WI38 (cell line): ENCODE results near the gene TEC.
"Not testable (repeated sequence)": the region's sequence is repeated elsewhere in the genome, so short reads cannot be mapped to it uniquely, and the experiment has no call there.

Experiments
- H3K4me3 ChIP-seq: 2 replicates; pipeline ENCODE4 v1.5.1; 2011; ENCODE audit warnings: low read depth, mild to moderate bottlenecking, control low read depth, low read length
- CTCF ChIP-seq: IDR thresholded peaks from 2 replicates; pipeline ENCODE4 v1.5.1; 2012; ENCODE audit warnings: low read depth, mild to moderate bottlenecking, control low read depth, low read length

TEC gene

DNA sequence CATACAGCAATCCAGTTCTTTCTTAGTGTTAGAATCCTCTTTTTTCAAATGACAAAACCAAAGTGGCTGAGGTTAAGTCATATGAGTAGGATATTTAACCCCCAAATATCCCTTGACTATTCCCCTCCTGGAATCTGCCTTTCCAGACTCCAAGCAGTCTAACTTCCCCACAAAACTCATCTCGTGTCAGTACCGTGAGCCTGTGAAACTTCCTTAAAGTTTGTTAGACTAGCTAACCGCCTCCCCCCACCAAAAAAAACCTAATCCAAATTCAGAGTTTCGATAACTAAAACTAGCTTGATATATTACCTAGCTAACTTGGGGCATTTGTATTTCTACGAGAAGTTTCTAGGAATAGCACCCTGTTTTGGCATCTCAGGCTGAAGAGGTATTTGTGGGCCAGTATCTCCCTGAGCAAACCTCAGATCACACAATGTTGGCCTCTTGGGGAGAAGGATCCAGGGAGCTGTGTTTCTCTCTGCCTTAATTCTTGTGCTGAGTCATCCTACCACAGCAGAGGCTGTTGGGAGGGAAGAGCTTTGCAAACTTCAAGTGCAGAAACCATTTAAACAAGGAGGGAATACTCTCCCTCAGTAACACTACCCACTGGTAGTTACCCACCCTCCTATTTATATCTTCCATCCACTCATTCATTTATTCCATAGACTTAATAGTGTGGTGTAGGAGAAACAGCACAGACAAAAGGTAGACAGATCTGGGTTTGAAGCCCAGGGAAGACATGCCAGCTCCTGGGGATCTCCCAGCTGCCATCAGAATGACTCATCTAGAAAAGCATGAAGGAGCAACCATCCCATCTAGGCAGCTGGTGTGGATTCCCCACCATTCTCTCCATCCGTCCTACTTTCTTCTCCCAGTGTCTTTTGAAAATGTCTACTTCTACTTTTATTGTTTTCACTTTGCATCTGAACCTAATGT, 96.3 kb downstream of the TEC start:
- H3K4me3 ChIP-seq: no peak overlapping the region

GRCh38 chr4:48172651-48173050, 97.0 kb downstream of the TEC start:
- no peak overlapping the region for H3K4me3 ChIP-seq
- no peak for TF ChIP-seq CTCF

More for the DNA sequence above, 96.3 kb downstream of the TEC start:
- TF ChIP-seq CTCF: no peak

GRCh38 chr4:48169636-48170035, 100.0 kb downstream of the TEC start:
- H3K4me3 ChIP-seq: no peak overlapping the region
- no peak for TF ChIP-seq CTCF

- no peak overlapping the region for H3K4me3 ChIP-seq
- no peak for TF ChIP-seq CTCF
Observed at GRCh38 chr4:48167538-48168263, 101.9 kb downstream of the TEC start.

- H3K4me3 ChIP-seq: not testable (repeated sequence)
Observed at GRCh38 chr4:48164561-48164960, 105.1 kb downstream of the TEC start.

- TF ChIP-seq CTCF: no peak
- H3K4me3 ChIP-seq: no peak overlapping the region
Observed at GRCh38 chr4:48163746-48164145, 105.9 kb downstream of the TEC start.

DNA sequence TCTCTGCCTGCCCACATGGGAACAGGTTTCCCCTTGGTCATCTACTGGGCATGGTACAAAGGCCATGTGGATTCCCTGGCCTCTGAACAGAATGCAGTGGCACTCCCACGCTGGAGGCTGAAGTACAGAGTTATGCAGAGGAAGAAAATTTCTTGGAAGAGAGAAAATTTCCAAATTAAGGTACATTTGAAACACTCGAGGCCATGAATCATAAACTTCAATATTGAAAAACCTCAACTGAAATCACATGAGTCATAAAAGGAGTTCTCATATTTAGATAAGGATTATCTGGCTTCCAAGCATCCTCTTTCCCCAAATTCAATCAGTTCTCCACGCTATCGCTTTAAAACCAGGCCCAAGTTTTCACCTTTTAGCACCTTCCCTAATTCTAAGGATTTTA, 107.5 kb downstream of the TEC start:
- no peak overlapping the region for H3K4me3 ChIP-seq
- TF ChIP-seq CTCF: no peak
